LNCaP clone FGC (cell line): ENCODE results near the gene ARL3.
A peak's percentile ranks its signal among the peaks of the same experiment; 100 is the strongest.

Experiments
- DNase-seq: peaks from one replicate; pipeline ENCODE4 v3.0.0-alpha.2; 2011; ENCODE audit warnings: low read depth
- H3K4me3 ChIP-seq: 2 replicates; pipeline ENCODE4 v1.5.1; 2011; ENCODE audit warnings: mild to moderate bottlenecking, low read depth, low read length, control low read depth
- CTCF ChIP-seq: IDR thresholded peaks from 2 replicates; pipeline ENCODE4 v1.5.1; 2012; ENCODE audit warnings: mild to moderate bottlenecking; ENCODE audit not compliant: control insufficient read depth, insufficient read depth; ENCODE audit errors: extremely low read depth

The ARL3 gene

GRCh38 chr10:102683736-102684135 lies 30.5 kb downstream of the ARL3 start:
- DNase-seq, result no peak
- H3K4me3 ChIP-seq, result no peak overlapping the region
- no peak for TF ChIP-seq CTCF

- no peak for DNase-seq
- no peak for TF ChIP-seq CTCF
- no peak overlapping the region for H3K4me3 ChIP-seq
These were observed 31.2 kb downstream of the ARL3 start for GRCh38 chr10:102682981-102683380.

- DNase-seq, result no peak
- H3K4me3 ChIP-seq, result no peak overlapping the region
- TF ChIP-seq CTCF, result no peak
These were observed 31.8 kb downstream of the ARL3 start for GRCh38 chr10:102682416-102682815.

- TF ChIP-seq CTCF, result no peak
- H3K4me3 ChIP-seq, result no peak overlapping the region
- DNase-seq, result no peak
These were observed 32.5 kb downstream of the ARL3 start for GRCh38 chr10:102681696-102682095.

- no peak overlapping the region for H3K4me3 ChIP-seq
- TF ChIP-seq CTCF, result no peak
- DNase-seq, result no peak
These were observed 34.6 kb downstream of the ARL3 start for GRCh38 chr10:102679596-102679995.

GRCh38 chr10:102678842-102679289 lies 35.3 kb downstream of the ARL3 start:
- no peak for DNase-seq
- H3K4me3 ChIP-seq, result no peak overlapping the region
- peak; percentile 71 for TF ChIP-seq CTCF

GRCh38 chr10:102678068-102678400 lies 36.2 kb downstream of the ARL3 start:
- DNase-seq, result no peak
- H3K4me3 ChIP-seq, result no peak overlapping the region

More at GRCh38 chr10:102678068-102678400, 36.2 kb downstream of the ARL3 start:
- TF ChIP-seq CTCF, result no peak
